NCI-H187 treated with DMSO at 0.1 percent for 48 hours (cell line): ENCODE measurements around the gene GDPD5.

Source experiments
- DNase-seq: peaks from one replicate; lab custom pipeline; 2025; lab: John Stamatoyannopoulos, UW

The GDPD5 gene

GRCh38 chr11:75399344-75400145 is 126.2 kb downstream of the GDPD5 start, which contains the start of gene RPS3:
RPS3 (plus strand) TSS chr11:75399518; CDS start chr11:75399548, 30 bp downstream.
- peak; percentile 52 for DNase-seq

GRCh38 chr11:75398906-75399305 is 126.8 kb downstream of the GDPD5 start:
- no peak for DNase-seq

DNA sequence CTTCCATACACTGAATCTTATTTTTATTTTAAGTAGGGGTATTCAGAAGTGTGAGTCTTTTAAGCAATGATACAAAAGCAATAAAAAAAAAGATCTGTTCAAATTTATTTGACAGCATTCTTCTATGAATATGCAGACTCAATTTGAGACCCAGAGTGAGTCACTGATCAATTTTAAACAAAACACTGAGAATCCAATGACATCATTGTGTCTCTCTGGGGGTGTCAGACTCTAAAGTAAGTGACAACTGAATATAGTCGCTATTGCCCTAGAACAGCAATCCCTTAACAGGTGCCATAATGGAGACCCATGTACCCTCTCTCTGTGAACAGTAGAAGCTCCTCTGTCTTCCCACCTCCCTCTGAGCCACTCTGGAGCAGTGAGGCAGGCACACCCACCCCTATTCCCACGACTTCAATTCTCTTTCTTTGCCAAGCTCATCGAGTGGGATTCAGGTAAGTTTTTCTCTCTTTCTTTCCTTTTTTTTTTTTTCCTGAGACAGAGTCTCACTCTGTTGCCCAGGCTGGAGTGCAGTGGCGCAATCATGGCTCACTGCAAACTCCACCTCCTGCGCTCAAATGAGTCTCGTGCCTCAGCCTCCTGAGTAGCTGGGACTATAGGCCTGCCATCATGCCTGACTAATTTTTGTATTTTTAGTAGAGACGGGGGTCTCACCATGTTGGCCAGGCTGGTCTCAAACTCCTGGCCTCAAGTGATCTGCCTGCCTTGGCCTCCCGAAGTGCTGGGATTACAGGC is 131.5 kb downstream of the GDPD5 start:
- DNase-seq, result no peak

- DNase-seq, result no peak
Measured at GRCh38 chr11:75389925-75390324, 135.8 kb downstream of the GDPD5 start.

- DNase-seq, result no peak
Measured at GRCh38 chr11:75389276-75389605, 136.5 kb downstream of the GDPD5 start.

DNA sequence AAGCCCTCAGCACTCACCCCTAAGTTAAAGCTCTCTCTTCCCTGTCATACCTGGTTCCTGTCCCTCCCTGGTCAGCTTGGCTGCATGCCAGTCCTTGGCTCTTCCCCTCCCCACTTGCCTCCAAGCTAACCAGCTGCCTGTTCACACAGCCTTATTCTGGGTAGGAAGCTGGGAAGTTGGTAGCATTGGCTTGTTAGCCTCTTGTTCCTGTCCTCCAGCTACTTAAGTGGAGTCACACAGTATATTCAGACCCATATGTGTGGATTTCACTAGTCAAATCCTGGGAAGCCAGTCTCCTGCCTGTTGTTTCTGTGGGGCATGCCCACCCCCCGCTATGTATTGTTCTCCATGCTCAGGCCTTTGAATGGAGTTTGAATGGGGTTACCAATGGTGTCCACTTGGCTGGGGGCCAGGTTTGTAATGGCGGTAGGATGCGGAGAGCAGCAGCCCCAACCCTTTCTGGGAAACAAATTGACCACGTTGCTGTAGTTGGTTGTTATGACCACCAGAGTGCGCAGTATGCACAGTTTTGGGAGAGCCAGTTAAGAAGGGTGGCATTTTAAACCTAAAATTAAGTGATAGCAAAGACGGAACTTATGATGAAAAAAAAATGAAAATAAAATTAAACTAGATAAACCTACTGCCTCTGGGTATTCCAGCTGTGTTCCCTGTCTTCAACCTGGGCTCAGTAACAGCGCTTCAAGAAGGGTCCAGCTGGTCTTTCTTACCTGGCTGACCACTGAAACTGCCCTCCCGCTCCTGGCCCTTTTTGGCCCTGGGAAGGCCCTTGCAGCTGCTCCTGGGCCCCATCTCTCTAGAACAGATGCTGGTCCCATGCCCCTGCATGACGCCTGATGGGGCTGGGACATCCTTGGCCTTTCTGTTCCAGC is 137.1 kb downstream of the GDPD5 start:
- peak; percentile 57 for DNase-seq

- DNase-seq, result no peak
Measured at GRCh38 chr11:75387736-75388294, 137.9 kb downstream of the GDPD5 start.

DNA sequence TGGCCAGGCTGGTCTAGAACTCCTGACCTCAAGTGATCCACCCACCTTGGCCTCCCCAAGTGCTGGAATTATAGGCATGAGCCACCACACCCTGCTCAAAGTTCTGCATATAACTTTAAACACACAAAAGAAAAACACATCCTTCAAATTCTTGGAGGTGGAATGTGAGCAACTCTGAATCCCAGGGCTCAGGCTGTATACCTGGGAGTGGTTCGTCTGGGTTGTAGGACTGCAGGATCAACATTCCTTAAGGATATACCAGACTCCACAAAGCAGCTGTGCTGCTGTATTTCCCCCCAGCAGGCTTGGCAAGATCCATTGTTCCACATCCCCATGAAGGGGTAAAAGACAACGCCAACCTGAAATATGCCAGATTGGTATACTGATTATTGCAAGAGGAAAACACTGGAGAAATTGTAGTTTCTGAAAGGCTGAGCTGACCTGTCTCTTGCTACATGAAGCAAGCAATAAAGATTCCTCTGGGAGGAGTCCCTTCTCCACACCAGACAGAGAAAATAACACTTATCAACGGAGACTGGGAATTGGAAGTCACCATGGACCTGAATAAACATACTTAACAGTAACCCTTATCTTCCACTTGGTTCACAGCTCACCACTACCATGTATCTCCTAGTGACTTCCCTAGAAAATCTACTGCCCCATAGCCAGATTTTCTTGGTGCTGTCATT is 138.7 kb downstream of the GDPD5 start:
- no peak for DNase-seq
